ES-I3 (cell line): Measurements from ENCODE around the gene LRRC14B.

Source experiments
- H3K36me3 ChIP-seq: 2 replicates; pipeline ENCODE4 v1.6.1; 2013; ENCODE audit warnings: mild to moderate bottlenecking, low read length, control low read depth, moderate library complexity; ENCODE audit not compliant: insufficient read depth
- H3K4me1 ChIP-seq: 2 replicates; pipeline ENCODE4 v1.6.1; 2013; ENCODE audit warnings: mild to moderate bottlenecking, control low read depth, low read length; ENCODE audit not compliant: insufficient read depth
- H3K9ac ChIP-seq: 2 replicates; pipeline ENCODE4 v1.6.1; 2013; ENCODE audit warnings: low read depth, mild to moderate bottlenecking, low read length, moderate library complexity
- H3K9me3 ChIP-seq: 2 replicates; pipeline ENCODE4 v1.6.1; 2013; ENCODE audit warnings: mild to moderate bottlenecking, low read length, moderate library complexity; ENCODE audit not compliant: control insufficient read depth, insufficient read depth

The LRRC14B gene

DNA sequence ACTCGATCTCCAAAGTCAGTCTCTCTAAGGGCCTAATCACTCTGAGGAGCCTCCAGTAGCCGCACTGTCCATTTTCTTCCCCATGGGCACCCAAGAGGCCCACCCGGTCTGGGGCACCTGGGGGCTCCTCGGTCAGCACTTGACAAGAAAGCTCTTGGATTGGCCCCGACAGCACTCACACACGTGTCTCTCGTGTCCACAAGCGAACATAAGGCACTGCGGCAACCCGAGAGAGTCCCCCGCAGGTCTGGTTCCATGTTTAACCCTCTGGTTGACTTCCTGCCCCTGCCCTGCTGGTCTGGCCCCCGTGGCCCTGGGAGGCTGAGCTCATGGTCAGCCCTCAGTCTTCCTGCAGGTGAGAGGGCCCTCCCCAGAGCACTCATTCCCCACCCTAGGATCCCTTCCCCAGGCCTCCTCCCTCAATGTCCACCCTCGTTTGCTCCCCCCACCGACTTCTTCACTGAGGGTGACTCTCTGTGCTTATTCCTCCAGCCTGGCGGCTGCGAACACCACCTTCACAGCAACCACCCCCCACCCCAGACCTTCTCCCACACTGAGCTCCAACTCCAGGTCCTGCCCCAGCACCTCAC is 16.3 kb upstream of the LRRC14B start:
- Histone ChIP-seq H3K36me3 (no peaks in the 10 kb centered on the region), H3K4me1 (peaks cover 3% of the 10 kb centered on the region; the same call in 1 of the 2 replicates), H3K9ac (no peak overlapping the region), H3K9me3 (no peaks in the 10 kb centered on the region)

DNA sequence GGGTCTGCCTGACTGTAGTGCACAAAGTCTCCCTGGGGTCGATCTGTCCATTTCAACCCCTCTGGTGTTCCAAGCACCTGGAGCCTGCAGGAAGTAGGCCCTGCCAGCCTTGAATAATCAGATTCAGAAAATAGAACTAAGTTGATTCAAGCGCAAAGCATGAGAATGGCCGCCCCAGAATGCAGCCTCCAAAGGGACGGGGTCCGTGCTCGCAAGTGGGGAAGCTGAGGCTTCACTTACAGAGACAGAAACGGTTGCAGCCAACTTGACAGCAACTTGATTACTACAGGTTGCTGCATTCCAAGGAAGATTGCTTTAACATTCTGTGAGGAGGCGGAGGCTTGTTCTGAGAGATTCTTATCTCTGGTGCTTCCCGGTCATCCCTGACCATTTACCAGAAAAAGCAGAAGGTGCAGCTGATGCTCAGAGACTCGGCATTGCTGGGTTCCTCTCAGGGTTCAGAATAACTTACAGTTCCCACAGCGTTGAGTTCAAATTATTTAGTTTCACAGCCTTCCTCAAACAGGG is 14.9 kb upstream of the LRRC14B start:
- no peaks in the 10 kb centered on the region for H3K9me3 ChIP-seq
- no peak overlapping the region for H3K9ac ChIP-seq
- H3K4me1 ChIP-seq, result peaks cover 3% of the 10 kb centered on the region; the same call in 1 of the 2 replicates
- no peaks in the 10 kb centered on the region for H3K36me3 ChIP-seq

DNA sequence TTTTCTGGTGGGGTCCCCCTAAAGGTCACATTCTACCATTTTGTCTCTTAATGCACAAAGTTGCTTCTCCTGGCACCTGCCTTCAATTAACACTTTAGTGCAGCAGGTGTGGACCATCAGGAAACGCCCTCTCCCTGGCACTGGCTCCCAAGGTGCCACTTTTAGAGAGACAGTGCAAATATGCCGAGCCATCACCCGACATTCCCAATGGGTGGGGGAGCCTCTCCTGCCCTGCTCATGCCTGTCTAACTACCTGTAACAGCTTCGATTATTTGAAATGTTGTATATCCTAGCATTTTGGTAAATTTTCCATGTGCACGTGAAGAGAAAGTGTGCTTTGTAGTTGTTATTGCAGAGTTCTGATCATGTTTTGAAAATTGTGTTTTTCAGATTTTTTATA is 13.2 kb upstream of the LRRC14B start:
- Histone ChIP-seq H3K4me1 (peaks cover 3% of the 10 kb centered on the region; the same call in 1 of the 2 replicates), H3K9me3 (no peaks in the 10 kb centered on the region), H3K9ac (no peak overlapping the region), H3K36me3 (no peaks in the 10 kb centered on the region)

DNA sequence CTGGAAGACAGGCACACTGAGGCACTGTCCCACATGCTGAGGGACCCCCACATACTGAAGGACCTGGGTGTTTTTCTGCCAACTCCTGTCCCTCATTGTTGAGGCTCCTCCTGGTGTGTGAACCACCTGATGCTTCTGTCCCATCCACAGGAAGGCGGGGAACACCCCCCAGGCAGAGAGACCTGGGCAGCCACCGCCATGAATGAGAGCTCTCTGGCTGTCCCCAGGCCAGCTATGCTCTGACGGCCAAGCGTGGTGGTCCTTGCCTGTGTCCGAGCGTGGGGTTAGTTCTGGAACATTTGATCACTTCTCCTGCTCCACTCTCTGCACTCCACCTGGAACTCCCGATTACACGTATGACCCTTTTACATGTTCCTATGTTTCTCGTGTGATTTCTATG is 11.9 kb upstream of the LRRC14B start:
- Histone ChIP-seq H3K4me1 (peaks cover 3% of the 10 kb centered on the region; the same call in 1 of the 2 replicates), H3K9ac (no peak overlapping the region), H3K36me3 (no peaks in the 10 kb centered on the region)

DNA sequence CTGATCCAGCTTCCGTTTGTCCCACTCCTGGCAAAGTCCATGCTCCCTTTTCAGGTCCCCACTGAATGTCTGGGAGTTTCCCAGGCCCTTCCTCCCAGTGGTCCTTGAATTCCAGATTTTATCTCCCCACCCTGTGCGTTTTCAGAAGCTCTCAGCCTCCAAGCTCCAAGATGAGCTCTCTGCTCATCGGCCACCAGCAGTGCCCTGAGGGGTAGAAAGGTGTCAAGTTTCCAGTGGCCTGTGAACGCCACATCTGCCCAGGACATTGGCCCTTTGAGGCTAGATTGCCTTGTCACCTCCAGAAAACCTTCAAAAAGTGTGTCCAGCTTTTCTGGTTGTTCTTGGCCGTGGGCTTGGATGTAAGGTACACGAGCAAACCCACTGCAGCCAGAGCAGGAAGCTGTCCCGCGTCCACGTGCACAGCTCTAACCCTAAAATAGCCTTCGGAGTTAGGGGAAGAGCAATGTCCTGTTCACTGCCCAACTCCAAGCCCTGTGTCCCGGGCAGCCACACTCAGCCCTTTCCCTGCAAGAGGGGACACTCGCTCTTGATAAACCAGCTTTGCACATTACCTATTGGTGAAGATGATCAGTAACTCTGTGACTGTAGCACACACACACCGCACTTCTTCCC is 10.9 kb upstream of the LRRC14B start:
- Histone ChIP-seq H3K4me1 (peaks cover 3% of the 10 kb centered on the region; the same call in 1 of the 2 replicates), H3K9ac (no peak overlapping the region), H3K36me3 (no peaks in the 10 kb centered on the region), H3K9me3 (no peaks in the 10 kb centered on the region)

More for the DNA sequence above, 11.9 kb upstream of the LRRC14B start:
- no peaks in the 10 kb centered on the region for H3K9me3 ChIP-seq

DNA sequence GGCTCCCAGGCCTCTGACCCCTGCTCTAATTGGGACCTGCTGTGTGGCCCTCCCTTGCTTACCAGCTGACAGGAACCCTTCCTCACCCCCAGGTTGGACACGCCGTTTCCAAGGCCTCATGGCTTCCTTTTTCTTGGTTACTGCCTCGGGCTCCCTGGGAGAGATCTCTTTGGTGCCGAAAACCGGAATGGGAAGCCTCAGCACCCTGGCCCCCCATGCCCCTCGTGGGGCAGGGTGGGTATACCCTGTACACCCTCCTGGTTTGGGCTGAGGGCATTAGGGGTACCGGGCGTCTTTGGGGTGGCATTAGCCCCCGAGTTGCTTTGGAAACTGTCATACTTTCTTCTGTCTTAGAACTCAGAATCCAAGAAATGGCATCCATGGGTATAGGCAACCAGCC is 10.1 kb upstream of the LRRC14B start:
- Histone ChIP-seq H3K9me3 (no peaks in the 10 kb centered on the region), H3K4me1 (peaks cover 3% of the 10 kb centered on the region; the same call in 1 of the 2 replicates), H3K36me3 (no peaks in the 10 kb centered on the region), H3K9ac (no peak overlapping the region)

DNA sequence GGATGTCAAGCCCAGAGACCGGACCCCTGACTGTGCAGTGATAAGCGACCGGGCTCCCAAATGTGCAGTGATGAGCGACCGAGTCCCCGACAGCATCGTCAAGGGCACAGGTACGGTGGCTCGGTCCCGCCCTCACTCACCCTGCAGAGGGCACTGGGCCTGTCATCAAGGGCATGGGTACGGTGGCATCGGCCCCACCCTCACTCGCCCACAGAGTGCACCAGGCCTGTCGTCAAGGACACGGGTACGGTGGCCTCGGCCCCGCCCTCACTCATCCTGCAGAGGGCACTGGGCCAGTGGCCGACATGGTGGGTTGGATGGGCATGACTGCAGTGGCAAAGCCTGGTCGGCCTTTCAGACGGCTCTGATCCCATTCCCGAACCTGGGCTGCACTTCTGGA is 9.7 kb upstream of the LRRC14B start:
- Histone ChIP-seq H3K4me1 (no peaks in the 10 kb centered on the region), H3K36me3 (no peaks in the 10 kb centered on the region), H3K9me3 (no peaks in the 10 kb centered on the region), H3K9ac (no peak overlapping the region)

DNA sequence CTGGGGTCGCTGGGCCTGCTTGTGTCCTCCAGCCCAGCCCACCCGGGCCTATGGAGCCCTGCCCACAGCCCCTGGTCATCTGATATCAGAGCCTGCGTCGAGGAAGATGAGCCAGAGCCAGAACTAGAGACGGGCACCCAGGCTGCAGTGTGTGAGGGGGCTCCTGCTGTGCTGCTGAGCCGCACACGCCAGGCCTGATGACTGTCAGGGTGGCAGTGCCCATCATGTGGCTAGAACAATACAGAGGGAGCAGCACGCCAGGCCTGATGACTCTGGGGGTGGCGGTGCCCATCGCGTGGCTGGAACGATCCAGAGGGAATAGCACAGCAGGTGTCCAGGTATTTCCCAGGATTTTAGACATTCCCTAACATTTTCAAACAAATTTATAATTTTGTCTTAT is 9.2 kb upstream of the LRRC14B start:
- H3K4me1 ChIP-seq, result no peaks in the 10 kb centered on the region
- H3K9me3 ChIP-seq, result no peaks in the 10 kb centered on the region

DNA sequence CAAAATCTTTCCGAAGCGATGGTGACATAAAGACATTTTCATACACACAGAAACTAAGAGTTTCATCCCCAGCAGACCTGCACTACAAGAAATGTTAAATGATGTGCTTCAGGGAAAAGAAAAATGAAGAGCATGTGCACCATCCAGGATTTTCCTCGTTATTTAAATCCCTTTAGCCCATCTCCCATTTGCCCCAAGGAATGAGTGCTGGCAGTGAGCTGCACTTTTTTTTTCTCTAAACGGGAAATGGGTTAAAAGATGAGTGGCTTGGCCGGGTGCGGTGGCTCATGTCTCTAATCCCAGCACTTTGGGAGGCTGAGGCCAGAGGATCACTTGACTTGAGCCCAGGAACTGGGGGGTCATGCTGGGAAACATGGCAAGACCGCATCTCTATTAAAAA is 6.8 kb upstream of the LRRC14B start:
- Histone ChIP-seq H3K9me3 (no peaks in the 10 kb centered on the region), H3K9ac (no peak overlapping the region), H3K36me3 (no peaks in the 10 kb centered on the region), H3K4me1 (peaks cover 4% of the 10 kb centered on the region; the same call in 1 of the 2 replicates)

More for the DNA sequence above, 9.2 kb upstream of the LRRC14B start:
- no peaks in the 10 kb centered on the region for H3K36me3 ChIP-seq
- no peak overlapping the region for H3K9ac ChIP-seq

DNA sequence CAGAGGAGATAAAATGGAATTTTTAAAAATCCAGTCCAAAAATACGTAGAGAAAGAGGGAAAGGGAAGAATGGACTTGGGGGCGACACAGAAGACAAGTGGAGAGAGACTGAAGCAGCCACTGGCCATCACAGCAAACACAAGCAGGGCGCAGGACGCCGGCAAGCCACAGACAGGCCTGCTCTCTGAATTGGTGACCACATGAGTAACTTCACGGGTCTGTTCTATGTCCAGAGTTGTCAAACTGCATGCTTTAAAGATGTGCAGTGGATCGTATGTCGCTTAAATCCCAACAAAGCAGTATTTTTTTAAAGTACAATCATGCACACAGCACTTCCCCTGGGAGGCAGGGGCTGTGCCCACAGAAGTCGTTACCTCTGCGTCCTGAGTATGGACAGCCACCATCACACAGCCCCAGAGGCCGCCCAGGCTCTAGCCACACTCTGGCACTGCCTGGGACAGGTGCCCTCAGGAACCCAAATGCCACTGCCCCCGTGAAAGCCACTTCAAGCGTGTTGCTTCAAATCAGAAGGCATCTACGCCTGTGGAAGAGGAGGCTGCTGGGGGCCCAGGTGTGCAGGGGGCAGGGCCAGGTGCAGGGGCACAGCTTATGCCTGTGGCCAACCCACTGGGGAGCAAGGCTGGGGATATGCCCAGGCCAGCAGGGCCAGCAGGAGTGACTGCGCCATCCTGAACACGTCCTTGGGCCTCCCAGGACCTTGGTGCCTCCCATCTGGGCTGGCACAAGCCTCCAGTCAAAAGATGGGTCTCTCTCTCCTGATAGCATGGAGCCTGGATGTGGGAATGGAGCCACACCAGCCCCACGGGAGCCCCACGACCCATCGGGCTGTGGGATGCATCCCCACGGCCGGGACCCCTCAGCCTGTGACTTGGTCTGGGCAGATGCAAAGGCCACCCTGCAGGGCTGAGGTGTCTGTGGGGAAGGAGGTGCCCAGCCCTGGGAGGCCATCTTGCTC is 5.9 kb upstream of the LRRC14B start:
- Histone ChIP-seq H3K36me3 (no peaks in the 10 kb centered on the region), H3K9ac (no peak overlapping the region), H3K4me1 (peaks cover 4% of the 10 kb centered on the region; the same call in 1 of the 2 replicates), H3K9me3 (no peaks in the 10 kb centered on the region)

DNA sequence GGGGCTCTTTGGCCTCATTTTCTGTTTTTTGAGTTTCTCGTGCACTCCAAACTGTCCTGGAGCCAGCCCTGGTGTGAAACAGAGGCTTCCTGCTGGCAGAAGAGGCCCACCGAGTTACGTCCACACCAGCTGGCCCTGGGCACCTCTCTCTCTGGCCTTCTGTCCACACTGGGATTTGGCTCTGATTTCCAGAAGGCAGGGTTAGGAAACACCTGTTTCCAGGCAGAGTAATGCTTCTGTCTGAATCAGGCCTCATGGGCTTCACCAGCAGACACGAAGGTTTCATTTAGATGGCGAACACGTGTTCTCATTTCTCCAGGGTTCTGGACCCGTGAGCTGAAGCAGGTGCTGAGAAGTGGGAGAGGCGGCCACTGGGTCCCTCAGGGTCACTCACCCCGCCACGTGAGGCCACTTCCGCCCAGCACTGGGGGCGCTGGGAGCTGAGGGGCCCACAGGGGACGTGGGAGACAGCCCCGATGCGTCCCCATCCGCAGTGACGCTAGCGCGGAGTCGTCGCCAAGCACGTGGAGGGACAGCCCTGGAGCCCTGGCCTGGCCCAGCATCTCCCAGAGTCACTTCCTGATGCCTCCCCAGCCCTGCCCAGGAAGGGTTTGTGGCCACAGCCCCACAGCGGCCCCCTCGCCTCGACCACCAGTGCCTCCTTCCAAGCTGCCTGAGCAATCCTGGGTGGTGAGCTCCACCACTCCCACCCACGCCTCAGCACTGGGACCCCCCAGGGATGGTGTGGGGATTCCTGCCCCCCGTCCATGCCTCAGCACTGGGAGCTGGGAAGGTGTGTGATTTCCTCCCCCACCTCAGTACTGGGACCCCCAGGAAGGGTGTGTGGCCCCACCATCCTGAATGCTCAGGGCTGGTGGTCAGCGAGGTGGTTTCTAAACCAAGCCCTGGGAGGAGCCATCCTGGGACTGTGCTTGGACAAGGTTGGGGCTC is 4.9 kb upstream of the LRRC14B start:
- H3K4me1 ChIP-seq, result peaks cover 4% of the 10 kb centered on the region; the same call in 1 of the 2 replicates
- H3K9ac ChIP-seq, result no peak overlapping the region

DNA sequence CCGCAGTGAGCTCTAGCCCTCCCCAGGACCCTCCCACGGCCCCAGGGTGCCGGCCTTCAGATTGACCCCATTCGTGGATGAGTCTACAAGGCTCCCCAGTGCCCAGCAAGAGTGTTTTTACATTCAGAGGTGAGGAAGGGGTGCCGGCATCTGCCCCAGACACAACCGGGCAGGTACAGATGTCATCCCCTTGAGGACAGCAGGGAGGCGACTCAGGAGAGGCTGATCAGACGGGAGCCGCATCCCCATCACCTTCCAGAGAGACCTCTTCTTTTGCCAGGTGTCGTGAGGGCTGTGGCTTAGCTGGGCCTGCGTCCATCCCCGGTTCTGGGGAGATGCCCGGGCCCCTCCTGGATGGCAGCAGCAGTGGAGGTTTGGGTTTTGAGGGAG is 4.3 kb upstream of the LRRC14B start:
- H3K9ac ChIP-seq, result no peak overlapping the region
- no peaks in the 10 kb centered on the region for H3K9me3 ChIP-seq
- H3K4me1 ChIP-seq, result peaks cover 4% of the 10 kb centered on the region; the same call in 1 of the 2 replicates
- no peaks in the 10 kb centered on the region for H3K36me3 ChIP-seq

More for the DNA sequence above, 4.9 kb upstream of the LRRC14B start:
- Histone ChIP-seq H3K9me3 (no peaks in the 10 kb centered on the region), H3K36me3 (no peaks in the 10 kb centered on the region)

DNA sequence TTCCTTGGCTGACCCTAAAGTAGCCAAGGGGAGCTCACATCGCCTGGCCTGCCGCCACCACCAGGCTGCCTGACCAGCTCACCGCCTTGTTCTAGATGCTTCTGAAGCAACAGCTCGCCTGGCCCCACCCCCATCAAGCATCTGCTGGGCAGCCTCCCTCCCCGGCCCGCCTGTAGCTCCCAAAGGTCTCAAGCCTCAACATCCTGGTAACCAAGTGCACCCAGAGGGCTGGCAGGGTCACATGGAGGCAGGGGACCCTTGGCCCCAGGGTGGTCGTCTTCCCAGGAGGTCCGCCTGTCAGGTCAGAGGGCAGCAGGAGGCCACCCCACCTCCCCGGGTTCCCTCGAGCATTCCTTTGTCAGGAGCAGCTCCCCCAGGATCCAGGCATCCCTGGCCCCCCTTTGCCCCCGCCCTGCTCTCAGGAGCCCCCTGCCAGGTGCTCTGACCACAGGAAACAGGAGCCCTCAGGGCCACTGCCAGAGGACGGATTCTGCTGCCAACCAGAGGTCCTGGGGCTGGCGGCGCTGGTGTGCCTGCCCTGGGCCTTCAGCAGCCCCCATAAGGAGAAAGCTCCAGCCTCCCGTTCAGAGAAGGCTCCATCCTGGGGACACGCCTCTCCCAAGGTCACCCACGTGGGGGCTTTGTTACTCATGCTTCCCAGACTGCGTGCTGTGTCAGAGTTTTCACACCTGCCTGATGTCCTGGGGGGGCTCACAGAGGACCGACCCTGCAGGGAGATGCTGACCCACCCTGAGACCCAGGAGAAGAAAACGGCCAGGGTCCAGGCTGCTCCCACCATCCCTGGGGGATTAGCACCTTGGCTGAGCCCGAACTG is 3.5 kb upstream of the LRRC14B start:
- no peak overlapping the region for H3K9ac ChIP-seq

More for the DNA sequence above, 3.5 kb upstream of the LRRC14B start:
- H3K9me3 ChIP-seq, result no peaks in the 10 kb centered on the region
- peaks cover 4% of the 10 kb centered on the region; the same call in 1 of the 2 replicates for H3K4me1 ChIP-seq
- H3K36me3 ChIP-seq, result no peaks in the 10 kb centered on the region
